ENCODE results near the gene C1GALT1C1L. TPM values are rescaled to one million over a fixed set of nuclear protein-coding genes. Genes with fewer than 3 reads are reported as not detected.

C1GALT1C1L gene
- total RNA-seq, 1 experiment from 2014 or later: 0.54 TPM

- BruUV-seq (replicated peaks): no TSS peak
- TF ChIP-seq REST (IDR thresholded peaks at IDR 0.05; ENCODE audit: insufficient read depth in 1 of 2, low read depth in 2 of 2, low read length in 1 of 2): no peak
- TF ChIP-seq TCF7L2 (IDR thresholded peaks at IDR 0.05; ENCODE audit: low read depth, low read length): no peak
- no peak for TF ChIP-seq CTCF (IDR thresholded peaks at IDR 0.05)
- no peak for TF ChIP-seq POLR2AphosphoS5 (IDR thresholded peaks at IDR 0.05; ENCODE audit: low read depth, low read length)
- TF ChIP-seq SIN3A (IDR thresholded peaks at IDR 0.05; ENCODE audit: borderline replicate concordance, insufficient read depth, low read depth, low read length): no peak
- ChIA-PET POLR2A (no interaction called here), CTCF (no interaction called here)
- no peaks in the 10 kb centered on the region for H3K4me1 ChIP-seq (ENCODE audit: control insufficient read depth, insufficient read depth, low read length)
- peaks cover 12% of the 10 kb centered on the region for H3K36me3 ChIP-seq (ENCODE audit: control insufficient read depth, insufficient read depth, low read length)
- ATAC-seq: no peak
- in situ Hi-C loops (cut with HindIII; ENCODE audit: low pct_unique_long_range_greater_than_20kb, low sequenced_read_pairs): no loop called here
- intact Hi-C loops (cut with micrococcal nuclease; ENCODE audit: unreplicated experiment): no loop called here
- no peak overlapping the region for H3K4me3 ChIP-seq (ENCODE audit: low read depth in 2 of 2, low read length in 2 of 2)
- no peaks in the 10 kb centered on the region for H3K9me3 ChIP-seq (ENCODE audit: control insufficient read depth, insufficient read depth, low read depth, low read length)
- DNase-seq (ENCODE audit: low read depth, low spot score): no peak
- no peaks in the 10 kb centered on the region for H3K27me3 ChIP-seq (ENCODE audit: control insufficient read depth, insufficient read depth, low read length)
- H3K27ac ChIP-seq (ENCODE audit: low read length): no peak overlapping the region
These were observed 39.3 kb upstream of the C1GALT1C1L start for GRCh38 chr2:43715300-43716098.

GRCh38 chr2:43714164-43714563 is 37.9 kb upstream of the C1GALT1C1L start:
- no peaks in the 10 kb centered on the region for H3K4me1 ChIP-seq (ENCODE audit: control insufficient read depth, insufficient read depth, low read length)
- ChIA-PET CTCF (interaction anchor here (0.6 kb wide), 1 partner anchor 1426 kb away, joined by 4 read pairs; no protein-coding TSS in a partner anchor), POLR2A (no interaction called here)
- H3K4me3 ChIP-seq (ENCODE audit: low read depth in 2 of 2, low read length in 2 of 2): no peak overlapping the region
- no peak for ATAC-seq
- no peaks in the 10 kb centered on the region for H3K27me3 ChIP-seq (ENCODE audit: control insufficient read depth, insufficient read depth, low read length)
- in situ Hi-C loops (cut with HindIII; ENCODE audit: low pct_unique_long_range_greater_than_20kb, low sequenced_read_pairs): no loop called here
- intact Hi-C loops (cut with micrococcal nuclease; ENCODE audit: unreplicated experiment): no loop called here
- no TSS peak for BruUV-seq (replicated peaks)
- no peaks in the 10 kb centered on the region for H3K9me3 ChIP-seq (ENCODE audit: control insufficient read depth, insufficient read depth, low read depth, low read length)
- DNase-seq (ENCODE audit: low read depth, low spot score): no peak
- no peak for TF ChIP-seq CTCF (IDR thresholded peaks at IDR 0.05)
- no peak for TF ChIP-seq REST (IDR thresholded peaks at IDR 0.05; ENCODE audit: insufficient read depth in 1 of 2, low read depth in 2 of 2, low read length in 1 of 2)
- TF ChIP-seq TCF7L2 (IDR thresholded peaks at IDR 0.05; ENCODE audit: low read depth, low read length): no peak
- no peak for TF ChIP-seq POLR2AphosphoS5 (IDR thresholded peaks at IDR 0.05; ENCODE audit: low read depth, low read length)
- no peak for TF ChIP-seq SIN3A (IDR thresholded peaks at IDR 0.05; ENCODE audit: borderline replicate concordance, insufficient read depth, low read depth, low read length)
- peaks cover 13% of the 10 kb centered on the region for H3K36me3 ChIP-seq (ENCODE audit: control insufficient read depth, insufficient read depth, low read length)
- H3K27ac ChIP-seq (ENCODE audit: low read length): no peak overlapping the region

All from Panc1 (cell line).